H9 (cell line): Measurements from ENCODE around the gene MSI2. TPM values are rescaled to one million over a fixed set of nuclear protein-coding genes. Genes with fewer than 3 reads are reported as not detected.

Experiments used
- DNase-seq: peaks from one replicate; pipeline ENCODE4 v3.0.0-alpha.2; 2017
- H2AFZ ChIP-seq: one replicate; pipeline ENCODE4 v1.6.1; 2013; ENCODE audit warnings: mild to moderate bottlenecking, low read length, control low read depth, moderate library complexity
- H2AK5ac ChIP-seq: 2 replicates; pipeline ENCODE4 v1.6.1; 2013; ENCODE audit warnings: low read length, control low read depth, mixed read lengths; ENCODE audit not compliant: insufficient read length
- H2BK120ac ChIP-seq: one replicate; pipeline ENCODE4 v1.6.1; 2013; ENCODE audit warnings: low read depth, mild to moderate bottlenecking, low read length, control low read depth, inconsistent platforms; ENCODE audit not compliant: poor library complexity, severe bottlenecking
- H2BK12ac ChIP-seq: 2 replicates; pipeline ENCODE4 v1.6.1; 2013; ENCODE audit warnings: low read length, control low read depth, mixed read lengths, low read depth; ENCODE audit not compliant: insufficient read length
- H2BK15ac ChIP-seq: 2 replicates; pipeline ENCODE4 v1.6.1; 2013; ENCODE audit warnings: low read depth, low read length, control low read depth
- H2BK20ac ChIP-seq: one replicate; pipeline ENCODE4 v1.6.1; 2013; ENCODE audit warnings: low read depth, mild to moderate bottlenecking, low read length, control low read depth, inconsistent platforms; ENCODE audit not compliant: poor library complexity, severe bottlenecking
- H2BK5ac ChIP-seq: 2 replicates; pipeline ENCODE4 v1.6.1; 2013; ENCODE audit warnings: low read length, control low read depth, mixed read lengths; ENCODE audit not compliant: insufficient read length
- H3K14ac ChIP-seq: 2 replicates; pipeline ENCODE4 v1.6.1; 2013; ENCODE audit warnings: low read length, control low read depth; ENCODE audit not compliant: insufficient read depth
- H3K18ac ChIP-seq: 2 replicates; pipeline ENCODE4 v1.6.1; 2013; ENCODE audit warnings: low read depth, mild to moderate bottlenecking, mixed read lengths, low read length, control low read depth; ENCODE audit not compliant: insufficient read length
- H3K23ac ChIP-seq: 2 replicates; pipeline ENCODE4 v1.6.1; 2013; ENCODE audit warnings: low read length, control low read depth, mixed read lengths, low read depth; ENCODE audit not compliant: insufficient read length
- H3K23me2 ChIP-seq: 2 replicates; pipeline ENCODE4 v1.6.1; 2013; ENCODE audit warnings: low read depth, mild to moderate bottlenecking, mixed read lengths, low read length, control low read depth; ENCODE audit not compliant: insufficient read length, poor library complexity, severe bottlenecking
- H3K27ac ChIP-seq: 2 replicates; pipeline ENCODE4 v1.5.1; 2013; ENCODE audit warnings: low read length, control low read depth, mixed read lengths, low read depth; ENCODE audit not compliant: insufficient read length
- H3K27me3 ChIP-seq: 2 replicates; pipeline ENCODE4 v1.6.1; 2013; ENCODE audit warnings: low read length, control low read depth, inconsistent platforms; ENCODE audit not compliant: insufficient read depth
- H3K4ac ChIP-seq: 2 replicates; pipeline ENCODE4 v1.6.1; 2013; ENCODE audit warnings: low read depth, mild to moderate bottlenecking, control low read depth, inconsistent platforms, low read length, moderate library complexity
- H3K4me1 ChIP-seq: 2 replicates; pipeline ENCODE4 v1.6.1; 2013; ENCODE audit warnings: low read length, control low read depth, inconsistent platforms; ENCODE audit not compliant: insufficient read depth
- H3K4me2 ChIP-seq: 2 replicates; pipeline ENCODE4 v1.6.1; 2013; ENCODE audit warnings: low read length, control low read depth, mixed read lengths; ENCODE audit not compliant: insufficient read length, insufficient read depth
- H3K56ac ChIP-seq: 2 replicates; pipeline ENCODE4 v1.6.1; 2013; ENCODE audit warnings: low read depth, mild to moderate bottlenecking, mixed read lengths, low read length, control low read depth; ENCODE audit not compliant: insufficient read length
- H3K79me1 ChIP-seq: 2 replicates; pipeline ENCODE4 v1.6.1; 2013; ENCODE audit warnings: low read depth, mild to moderate bottlenecking, moderate library complexity, low read length, control low read depth, inconsistent platforms; ENCODE audit not compliant: insufficient read depth, poor library complexity, severe bottlenecking
- H3K79me2 ChIP-seq: 2 replicates; pipeline ENCODE4 v1.6.1; 2013; ENCODE audit warnings: low read length, control low read depth, inconsistent platforms; ENCODE audit not compliant: insufficient read depth
- H3K9ac ChIP-seq: 2 replicates; pipeline ENCODE4 v1.6.1; 2013; ENCODE audit warnings: low read length, control low read depth, mixed read lengths; ENCODE audit not compliant: insufficient read length; ENCODE audit errors: extremely low read depth
- H3K9me3 ChIP-seq: one replicate; pipeline ENCODE4 v1.6.1; 2013; ENCODE audit warnings: low read depth, low read length, inconsistent platforms; ENCODE audit not compliant: control insufficient read depth
- H3T11ph ChIP-seq: one replicate; pipeline ENCODE4 v1.6.1; 2013; ENCODE audit warnings: mild to moderate bottlenecking, low read length, control low read depth, inconsistent platforms
- H4K20me1 ChIP-seq: one replicate; pipeline ENCODE4 v1.6.1; 2013; ENCODE audit not compliant: control insufficient read depth, insufficient read length, insufficient read depth
- H4K5ac ChIP-seq: 2 replicates; pipeline ENCODE4 v1.6.1; 2013; ENCODE audit warnings: low read depth, mild to moderate bottlenecking, mixed read lengths, low read length, control low read depth; ENCODE audit not compliant: insufficient read length
- H4K8ac ChIP-seq: replicated peaks from 2 replicates; pipeline ENCODE4 v1.6.1; 2013; ENCODE audit warnings: low read length, control low read depth, mixed read lengths, low read depth; ENCODE audit not compliant: insufficient read length
- H4K91ac ChIP-seq: 2 replicates; pipeline ENCODE4 v1.6.1; 2013; ENCODE audit warnings: low read depth, mild to moderate bottlenecking, moderate library complexity, mixed read lengths, low read length, control low read depth; ENCODE audit not compliant: insufficient read length
- H3K27ac Mint-ChIP-seq, 3 experiments: 2 replicates in 2 of 3; 3 replicates in 1 of 3; pipeline ENCODE4 v1.8.0; 2020 to 2021; ENCODE audit warnings: mixed read lengths in 3 of 3, mild to moderate bottlenecking in 1 of 3, moderate library complexity in 1 of 3
- H3K27me3 Mint-ChIP-seq: 2 replicates; pipeline ENCODE4 v1.8.0; 2021; ENCODE audit warnings: low read depth, mild to moderate bottlenecking, moderate library complexity, mixed read lengths
- H3K36me3 Mint-ChIP-seq, 3 experiments: 2 replicates in 2 of 3; 3 replicates in 1 of 3; pipeline ENCODE4 v1.8.0; 2020 to 2021; ENCODE audit warnings: low read depth in 3 of 3, mixed read lengths in 3 of 3; ENCODE audit not compliant: insufficient read depth in 1 of 3
- H3K4me1 Mint-ChIP-seq, 2 experiments: 2 replicates each; pipeline ENCODE4 v1.8.0; 2020; ENCODE audit warnings: mixed read lengths in 2 of 2
- H3K4me3 Mint-ChIP-seq, 2 experiments: 2 replicates in 1 of 2; 3 replicates in 1 of 2; pipeline ENCODE4 v1.8.0; 2020 to 2021; ENCODE audit warnings: mild to moderate bottlenecking in 2 of 2, mixed read lengths in 2 of 2, moderate library complexity in 1 of 2
- H3K9me3 Mint-ChIP-seq, 2 experiments: 2 replicates in 1 of 2; 3 replicates in 1 of 2; pipeline ENCODE4 v1.8.0; 2020; ENCODE audit warnings: mild to moderate bottlenecking in 2 of 2, mixed read lengths in 2 of 2, moderate library complexity in 1 of 2
- CTCF ChIP-seq: fragments of 200-600 bp; sonication (generic); conservative IDR thresholded peaks from 3 replicates; pipeline ENCODE4 v1.8.0; 2021; ENCODE audit warnings: antibody characterized with exemption, mild to moderate bottlenecking
- WGBS: extraction: QIAGEN DNeasy Blood & Tissue Kit; methylation state at CpG from one replicate; pipeline ENCODE4 v1.1.7; 2013; ENCODE audit warnings: missing lambda C conversion rate, low lambda C conversion rate, mixed read lengths; ENCODE audit not compliant: insufficient read length; ENCODE audit errors: extremely low coverage; 5-methylcytosine and 5-hydroxymethylcytosine counted together
- total RNA-seq: library from RNA; stranded (reverse); gene quantifications from 2 replicates; pipeline ENCODE4 v1.2.1, GENCODE V29; 2021

Gene MSI2
- total RNA-seq, 1 experiment from 2014 or later, result 98.5 TPM

GRCh38 chr17:57594767-57595166 is 338.4 kb downstream of the MSI2 start:
- Histone ChIP-seq H3K18ac (no peak overlapping the region), H4K20me1 (no peaks in the 10 kb centered on the region), H2AK5ac (no peak overlapping the region), H3K27ac (no peak overlapping the region), H3K4me1 (no peaks in the 10 kb centered on the region; the same call in 1 of the 2 replicates), H2AFZ (no peak overlapping the region), H3K4me2 (no peak overlapping the region), H3K79me1 (no peaks in the 10 kb centered on the region), H4K91ac (no peak overlapping the region), H3K4ac (no peak overlapping the region), H2BK20ac (no peak overlapping the region), H3K14ac (no peak overlapping the region), H3K9ac (no peak overlapping the region), H3K23me2 (no peaks in the 10 kb centered on the region), H2BK120ac (no peak overlapping the region), H2BK12ac (no peak overlapping the region), H3K9me3 (no peaks in the 10 kb centered on the region), H2BK5ac (no peak overlapping the region), H2BK15ac (no peak overlapping the region), H3K56ac (no peak overlapping the region), H4K8ac (no peak overlapping the region), H3K23ac (no peak overlapping the region), H3T11ph (no peak overlapping the region), H3K27me3 (no peaks in the 10 kb centered on the region), H4K5ac (no peak overlapping the region), H3K79me2 (no peaks in the 10 kb centered on the region)
- Mint-ChIP-seq H3K4me3 (no peak overlapping the region), H3K4me1 (peaks cover 28 to 44% of the 10 kb centered on the region in 2 experiments), H3K27me3 (no peaks in the 10 kb centered on the region), H3K9me3 (peaks cover 0 to 8% of the 10 kb centered on the region in 2 experiments; a peak in 1 of 5 replicates), H3K27ac (no peak overlapping the region), H3K36me3 (peaks cover 0 to 11% (median 6%) of the 10 kb centered on the region in 3 experiments; a peak in 3 of 7 replicates)
- no peak for DNase-seq
- no CpG with 5 or more reads among the region's 5 CpGs for WGBS
- TF ChIP-seq CTCF, result no peak
